ENCODE results near the gene DHX34. TPM values are rescaled to one million over a fixed set of nuclear protein-coding genes. Genes with fewer than 3 reads are reported as not detected.

DHX34 gene
- total and polyA plus RNA-seq, 2 experiments from 2014 or later = 16.1 to 33.7 TPM

- Histone ChIP-seq H3K9me3 (ENCODE audit: low read depth) (no peaks in the 10 kb centered on the region), H3K4me3 (no peak overlapping the region), H3K27ac (no peak overlapping the region), H3K36me3 (no peaks in the 10 kb centered on the region), H3K4me1 (ENCODE audit: low read depth) (no peaks in the 10 kb centered on the region), H3K27me3 (no peaks in the 10 kb centered on the region)
- no peak for TF ChIP-seq CTCF (IDR thresholded peaks at IDR 0.05; ENCODE audit: low read depth, low read length)
- DNase-seq (ENCODE audit: low read depth in 1 of 2, low spot score in 1 of 2) = no peak
Measured at GRCh38 chr19:47313754-47314295, 35.3 kb upstream of the DHX34 start.

DNA sequence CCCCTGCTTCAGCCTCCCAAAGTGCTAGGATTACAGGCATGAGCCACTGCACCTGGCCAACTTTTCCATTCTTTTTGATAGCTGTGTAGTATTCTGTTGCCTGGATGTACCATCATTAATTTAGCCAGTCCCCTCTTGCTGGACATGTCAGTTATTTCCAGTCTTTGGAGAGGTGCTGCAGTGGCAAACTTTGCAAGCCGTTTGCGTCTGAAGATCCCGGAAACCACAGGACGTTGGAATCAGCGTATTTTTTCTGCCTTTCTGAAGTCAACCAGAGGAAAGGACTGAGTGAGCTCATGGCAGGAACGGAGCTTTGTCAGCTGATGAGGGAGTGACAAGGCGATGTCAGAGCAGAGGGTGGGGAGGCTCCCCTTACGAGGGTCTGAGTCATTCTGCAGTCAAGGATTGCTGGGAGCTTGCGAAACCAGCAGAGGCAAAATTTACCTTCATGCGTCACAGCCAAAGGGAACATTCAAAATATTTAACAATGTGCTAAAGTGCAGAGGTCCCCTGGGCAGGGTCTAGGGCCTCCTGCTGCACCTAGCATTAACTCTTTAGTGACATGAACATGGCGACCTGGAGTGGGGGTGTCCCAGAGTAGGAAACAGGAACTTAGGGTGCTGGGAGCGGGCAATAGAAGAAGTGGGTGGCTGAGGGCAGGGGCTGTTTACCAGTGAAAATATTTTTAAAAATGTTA is 33.8 kb upstream of the DHX34 start:
- no peaks in the 10 kb centered on the region for H3K9me3 ChIP-seq (ENCODE audit: low read depth)
- H3K27ac ChIP-seq = no peak overlapping the region
- no peaks in the 10 kb centered on the region for H3K27me3 ChIP-seq
- TF ChIP-seq CTCF (IDR thresholded peaks at IDR 0.05; ENCODE audit: low read depth, low read length) = no peak
- no peaks in the 10 kb centered on the region for H3K36me3 ChIP-seq
- H3K4me3 ChIP-seq = no peak overlapping the region
- no peaks in the 10 kb centered on the region for H3K4me1 ChIP-seq (ENCODE audit: low read depth)
- peak in 1 of 2 donors; percentile 94 for DNase-seq (ENCODE audit: low read depth in 1 of 2, low spot score in 1 of 2)

- Histone ChIP-seq H3K4me3 (no peak overlapping the region), H3K4me1 (ENCODE audit: low read depth) (no peaks in the 10 kb centered on the region), H3K27me3 (no peaks in the 10 kb centered on the region), H3K27ac (no peak overlapping the region), H3K36me3 (no peaks in the 10 kb centered on the region), H3K9me3 (ENCODE audit: low read depth) (no peaks in the 10 kb centered on the region)
- DNase-seq (ENCODE audit: low read depth in 1 of 2, low spot score in 1 of 2) = no peak
- TF ChIP-seq CTCF (IDR thresholded peaks at IDR 0.05; ENCODE audit: low read depth, low read length) = no peak
Measured at GRCh38 chr19:47316513-47316912, 32.6 kb upstream of the DHX34 start.

DNA sequence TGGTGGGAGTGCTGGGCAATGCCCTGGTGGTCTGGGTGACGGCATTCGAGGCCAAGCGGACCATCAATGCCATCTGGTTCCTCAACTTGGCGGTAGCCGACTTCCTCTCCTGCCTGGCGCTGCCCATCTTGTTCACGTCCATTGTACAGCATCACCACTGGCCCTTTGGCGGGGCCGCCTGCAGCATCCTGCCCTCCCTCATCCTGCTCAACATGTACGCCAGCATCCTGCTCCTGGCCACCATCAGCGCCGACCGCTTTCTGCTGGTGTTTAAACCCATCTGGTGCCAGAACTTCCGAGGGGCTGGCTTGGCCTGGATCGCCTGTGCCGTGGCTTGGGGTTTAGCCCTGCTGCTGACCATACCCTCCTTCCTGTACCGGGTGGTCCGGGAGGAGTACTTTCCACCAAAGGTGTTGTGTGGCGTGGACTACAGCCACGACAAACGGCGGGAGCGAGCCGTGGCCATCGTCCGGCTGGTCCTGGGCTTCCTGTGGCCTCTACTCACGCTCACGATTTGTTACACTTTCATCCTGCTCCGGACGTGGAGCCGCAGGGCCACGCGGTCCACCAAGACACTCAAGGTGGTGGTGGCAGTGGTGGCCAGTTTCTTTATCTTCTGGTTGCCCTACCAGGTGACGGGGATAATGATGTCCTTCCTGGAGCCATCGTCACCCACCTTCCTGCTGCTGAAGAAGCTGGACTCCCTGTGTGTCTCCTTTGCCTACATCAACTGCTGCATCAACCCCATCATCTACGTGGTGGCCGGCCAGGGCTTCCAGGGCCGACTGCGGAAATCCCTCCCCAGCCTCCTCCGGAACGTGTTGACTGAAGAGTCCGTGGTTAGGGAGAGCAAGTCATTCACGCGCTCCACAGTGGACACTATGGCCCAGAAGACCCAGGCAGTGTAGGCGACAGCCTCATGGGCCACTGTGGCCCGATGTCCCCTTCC is 28.9 kb upstream of the DHX34 start:
- H3K27ac ChIP-seq = no peak overlapping the region
- no peak for TF ChIP-seq CTCF (IDR thresholded peaks at IDR 0.05; ENCODE audit: low read depth, low read length)

DNA sequence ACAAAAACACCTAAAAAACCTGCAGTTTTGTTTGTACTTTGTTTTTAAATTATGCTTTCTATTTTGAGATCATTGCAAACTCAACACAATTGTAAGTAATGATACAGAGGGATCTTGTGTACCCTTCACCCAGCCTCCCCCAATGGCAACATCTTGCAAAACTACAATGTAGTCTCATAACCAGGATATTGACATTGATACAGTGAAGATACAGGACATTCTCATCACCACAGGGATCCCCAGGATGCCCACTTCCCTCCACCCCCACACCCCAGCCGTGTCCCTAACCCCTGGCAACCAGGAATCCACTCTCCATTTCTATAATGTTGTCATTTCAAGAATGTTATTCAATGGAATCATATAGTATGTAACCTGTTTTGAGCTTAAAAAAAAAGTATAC is 27.5 kb upstream of the DHX34 start:
- Histone ChIP-seq H3K4me3 (no peak overlapping the region), H3K36me3 (no peaks in the 10 kb centered on the region), H3K27me3 (no peaks in the 10 kb centered on the region), H3K27ac (no peak overlapping the region), H3K9me3 (ENCODE audit: low read depth) (no peaks in the 10 kb centered on the region), H3K4me1 (ENCODE audit: low read depth) (peaks cover 3% of the 10 kb centered on the region)
- TF ChIP-seq CTCF (IDR thresholded peaks at IDR 0.05; ENCODE audit: low read depth, low read length) = no peak
- no peak for DNase-seq (ENCODE audit: low read depth in 1 of 2, low spot score in 1 of 2)

More for the DNA sequence above, 28.9 kb upstream of the DHX34 start:
- H3K4me1 ChIP-seq (ENCODE audit: low read depth) = no peaks in the 10 kb centered on the region
- H3K4me3 ChIP-seq = no peak overlapping the region
- H3K36me3 ChIP-seq = no peaks in the 10 kb centered on the region
- DNase-seq (ENCODE audit: low read depth in 1 of 2, low spot score in 1 of 2) = no peak
- H3K27me3 ChIP-seq = no peaks in the 10 kb centered on the region
- H3K9me3 ChIP-seq (ENCODE audit: low read depth) = no peaks in the 10 kb centered on the region

Measured in cardiac muscle cell (in vitro differentiated cells and primary cell).